CMK (cell line): ENCODE measurements around the gene TMEM132C.

Experiments used
- DNase-seq: peaks from one replicate; pipeline ENCODE4 v3.0.0-alpha.2; 2010; ENCODE audit warnings: low read depth

Gene TMEM132C

DNA sequence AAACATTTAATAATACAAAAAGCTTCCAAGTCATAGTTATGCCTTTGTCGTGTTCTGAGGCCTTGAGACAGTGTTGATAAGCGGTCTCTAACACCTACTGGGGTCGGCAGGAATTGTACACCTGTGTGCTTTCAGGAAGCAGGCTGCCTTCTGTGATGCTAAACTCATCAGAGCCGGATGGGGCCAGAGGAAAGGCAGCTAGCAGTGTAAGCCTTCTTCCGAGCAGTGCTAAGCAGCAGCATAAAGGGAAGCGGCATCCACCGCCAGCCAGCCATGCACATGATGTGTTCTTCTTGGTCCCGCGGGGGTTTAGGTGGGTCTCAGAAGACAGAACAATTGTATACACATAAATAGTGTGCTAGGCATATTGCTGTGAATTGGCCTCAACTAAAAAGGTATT is 397.5 kb downstream of the TMEM132C start:
- no peak for DNase-seq

DNA sequence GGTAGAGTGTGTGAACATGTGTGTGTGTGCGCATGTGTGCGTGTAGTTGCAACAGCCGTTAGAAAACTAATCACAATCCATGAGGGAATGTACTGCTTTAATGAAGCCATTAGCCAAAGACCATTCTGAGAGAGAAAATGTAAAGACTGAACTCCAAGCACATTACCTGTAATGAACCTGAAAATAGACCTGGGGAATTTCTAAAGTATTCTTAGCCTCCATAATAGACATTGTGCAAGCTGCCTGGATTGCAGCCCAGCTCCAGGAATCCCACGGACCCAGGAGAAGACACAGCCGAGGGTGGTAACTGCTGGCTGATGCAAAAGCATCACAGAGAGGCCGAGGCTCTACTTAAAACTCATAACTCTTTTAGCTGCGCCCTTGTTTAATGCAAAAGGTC is 400.2 kb downstream of the TMEM132C start:
- no peak for DNase-seq

DNA sequence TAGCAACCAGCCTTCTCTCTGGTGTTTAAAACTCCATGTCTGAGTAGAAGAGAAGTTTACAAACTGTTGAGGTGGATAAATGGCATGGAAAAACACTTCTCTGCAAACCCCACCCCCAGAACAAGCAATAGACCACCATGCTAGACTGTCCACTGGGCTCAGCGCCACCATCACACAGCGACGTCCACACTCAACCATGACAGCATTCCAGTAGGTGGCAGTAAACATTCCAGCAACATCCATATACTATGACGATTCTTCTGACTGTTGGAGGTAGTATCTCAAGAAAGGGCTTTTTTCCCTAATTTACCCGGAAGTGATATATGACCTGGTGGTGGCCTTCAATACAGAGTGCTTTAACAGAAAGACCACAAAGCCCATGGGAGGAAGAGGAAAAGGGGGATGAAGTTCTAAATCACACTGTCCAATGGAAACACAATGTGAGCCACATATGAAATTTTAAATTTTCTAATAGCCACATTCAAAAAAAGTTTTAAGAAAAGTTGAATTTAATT is 404.6 kb downstream of the TMEM132C start:
- DNase-seq = no peak

DNA sequence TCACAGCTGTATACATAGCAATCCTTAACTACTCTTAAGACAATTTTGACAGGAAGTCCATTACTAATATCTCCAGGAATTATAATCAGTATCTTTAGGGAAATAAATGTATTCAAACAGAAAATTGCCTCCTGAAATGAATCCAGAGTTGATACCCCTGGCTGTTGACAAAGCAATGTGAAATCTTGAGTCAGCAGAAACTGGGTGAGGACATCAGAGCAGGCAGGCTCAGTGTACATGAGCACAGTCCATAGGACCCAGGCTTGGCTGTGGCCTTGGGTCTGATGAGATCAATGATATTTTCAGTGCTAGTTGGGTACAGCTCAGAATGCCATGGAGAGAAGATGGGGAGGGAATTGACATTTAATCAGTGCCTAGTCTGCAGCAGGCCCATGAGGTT is 405.5 kb downstream of the TMEM132C start:
- DNase-seq = no peak

DNA sequence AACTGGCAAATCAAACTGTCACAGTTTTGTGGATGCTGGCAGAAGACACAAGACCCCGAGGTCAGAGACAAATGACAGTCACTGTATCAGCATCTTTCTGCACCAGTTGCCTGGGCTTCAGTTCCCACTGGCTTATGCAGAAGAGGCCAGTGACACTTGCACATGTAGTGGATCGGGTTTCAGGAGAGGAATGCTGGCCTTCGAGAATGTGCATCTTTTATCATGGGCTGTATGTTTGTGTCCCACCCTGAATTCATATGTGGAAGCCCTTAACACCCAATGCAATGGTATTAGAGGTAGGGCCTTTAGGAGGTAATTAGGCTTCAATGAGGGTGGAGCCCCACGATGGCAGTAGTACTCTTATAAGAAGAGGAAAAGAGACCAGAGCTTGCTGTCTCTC is 405.9 kb downstream of the TMEM132C start:
- DNase-seq = no peak

DNA sequence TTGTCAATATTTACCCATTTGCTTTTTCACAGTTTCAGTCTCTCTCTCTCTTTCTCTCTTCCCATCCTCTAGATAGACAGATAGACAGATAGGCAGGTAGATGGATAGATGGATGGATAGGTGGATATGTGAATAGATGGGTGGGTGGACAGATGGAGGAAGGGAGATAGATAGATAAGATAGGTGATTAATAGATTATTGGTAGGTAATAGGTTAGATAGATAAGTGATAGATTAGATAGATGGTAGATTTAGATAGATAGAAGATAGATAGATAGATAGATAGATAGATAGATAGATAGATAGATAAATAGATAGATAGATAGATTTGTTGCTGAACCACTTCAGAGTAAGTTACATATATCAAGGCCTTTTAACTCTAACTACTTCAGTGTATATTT is 408.6 kb downstream of the TMEM132C start:
- no peak for DNase-seq

DNA sequence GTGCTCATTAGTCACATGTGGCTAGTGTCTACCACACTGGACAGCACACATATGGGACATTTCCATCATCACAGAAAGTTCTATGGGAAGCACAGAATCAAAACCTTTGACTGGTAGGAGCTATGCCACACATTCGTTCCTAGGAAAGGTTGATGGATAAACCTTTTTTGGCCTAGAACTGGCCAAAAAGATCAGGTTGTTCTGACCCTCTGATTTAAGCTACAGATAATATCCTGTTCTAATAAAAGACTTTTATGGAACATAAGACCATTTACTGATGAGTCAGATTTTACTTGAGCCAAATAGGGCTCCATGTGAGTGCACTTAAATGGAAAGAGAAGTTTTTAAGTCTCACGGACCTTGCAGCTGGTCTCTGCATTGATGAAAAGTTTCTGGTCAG is 413.6 kb downstream of the TMEM132C start:
- no peak for DNase-seq

DNA sequence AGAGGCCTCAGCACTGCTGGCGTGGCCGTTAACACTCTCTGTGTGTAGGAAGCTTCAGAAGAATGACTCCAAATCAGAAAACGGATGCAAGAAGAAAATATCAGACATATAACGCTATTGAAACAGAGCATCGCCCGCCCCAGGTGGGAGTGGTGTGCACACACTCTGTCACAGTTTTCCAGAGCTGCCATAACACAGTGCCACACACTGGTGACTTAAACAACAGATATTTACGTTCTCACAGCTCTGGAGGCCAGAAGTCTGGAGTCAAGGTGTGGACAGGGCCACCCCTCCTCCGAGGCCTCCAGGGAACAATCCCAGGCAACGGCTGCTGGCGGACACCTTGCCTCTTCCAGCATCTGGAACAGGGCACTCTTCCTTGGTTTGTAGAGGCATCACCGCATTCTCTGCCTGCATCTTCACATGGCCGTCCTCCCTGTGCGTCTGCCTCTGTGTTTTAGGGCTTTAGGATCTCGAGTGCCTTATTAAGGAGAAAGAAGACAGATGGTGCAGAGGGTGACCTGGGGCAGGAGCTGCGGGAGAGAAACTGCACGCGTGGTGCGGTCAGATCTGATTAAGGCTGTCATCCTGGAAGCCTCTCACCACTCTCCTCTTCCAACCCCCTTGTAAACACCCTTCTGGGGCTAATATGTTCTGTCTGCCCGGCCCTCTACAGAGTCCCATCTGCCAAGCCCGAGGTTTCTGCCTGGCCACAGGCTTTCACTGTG is 415.7 kb downstream of the TMEM132C start:
- no peak for DNase-seq

DNA sequence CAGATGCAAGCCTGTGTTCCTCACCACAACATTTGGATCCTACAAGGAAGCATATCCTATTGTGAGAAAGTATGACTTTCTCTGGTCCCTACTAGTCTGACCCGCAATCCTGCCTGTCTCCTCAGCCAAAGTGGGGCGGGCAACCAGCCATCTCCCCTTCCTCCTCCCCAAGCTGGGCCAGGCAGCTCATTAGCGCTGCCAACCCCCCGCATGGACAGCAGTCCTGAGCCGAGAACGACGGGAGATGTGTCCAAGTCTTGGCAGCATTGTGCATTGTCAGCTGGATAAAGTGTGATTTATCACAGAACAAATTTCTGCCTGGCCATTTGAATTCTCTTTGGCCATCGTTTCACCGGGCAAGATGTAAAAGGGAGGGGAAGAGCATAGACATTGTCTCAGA is 417.4 kb downstream of the TMEM132C start:
- DNase-seq = no peak

DNA sequence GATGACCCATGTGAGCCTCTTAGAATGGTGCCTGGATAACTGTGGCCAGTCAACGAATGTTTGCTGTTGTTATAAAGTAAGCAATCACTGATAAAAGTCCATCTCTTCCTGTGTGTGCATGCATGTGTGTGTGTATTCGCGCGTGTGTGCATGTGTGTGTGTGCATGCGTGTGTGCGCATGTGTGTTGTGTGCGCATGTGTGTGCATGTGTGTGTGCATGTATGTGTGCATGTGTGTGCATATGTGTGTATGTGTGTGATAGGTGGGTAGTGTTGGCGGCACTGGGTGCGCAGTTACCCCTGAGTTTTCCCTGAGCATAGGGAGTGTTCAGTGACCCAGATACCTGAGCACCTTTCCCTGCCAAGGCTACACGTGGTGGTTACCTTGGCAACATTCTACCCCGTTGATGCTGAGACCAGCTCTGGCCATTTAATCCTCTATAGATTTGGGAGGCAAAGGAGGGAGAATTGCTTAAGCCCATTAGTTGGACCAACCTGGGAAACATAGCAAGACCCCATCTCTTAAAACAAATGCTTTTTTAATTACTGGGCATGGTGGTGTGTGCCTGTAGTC is 419.0 kb downstream of the TMEM132C start:
- DNase-seq = no peak

DNA sequence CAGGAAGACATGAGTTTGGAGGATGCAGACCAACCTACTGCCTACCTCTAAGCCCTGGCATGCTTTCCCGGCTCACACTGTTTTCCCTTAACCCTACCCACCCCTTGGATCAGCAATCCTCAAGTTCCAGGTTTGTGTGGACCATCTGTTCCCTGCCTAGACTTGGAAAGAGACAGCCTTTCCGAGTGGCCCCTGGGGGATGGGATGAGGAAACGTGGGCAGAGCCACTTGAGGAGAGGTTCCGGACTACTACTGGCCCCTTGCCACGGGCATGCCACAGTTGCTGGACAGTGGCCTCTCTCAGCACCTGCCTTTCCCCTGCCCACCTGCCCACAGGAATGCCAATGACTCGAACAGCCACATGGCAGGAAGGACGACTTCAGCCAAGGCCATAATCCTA is 420.9 kb downstream of the TMEM132C start:
- DNase-seq = no peak

DNA sequence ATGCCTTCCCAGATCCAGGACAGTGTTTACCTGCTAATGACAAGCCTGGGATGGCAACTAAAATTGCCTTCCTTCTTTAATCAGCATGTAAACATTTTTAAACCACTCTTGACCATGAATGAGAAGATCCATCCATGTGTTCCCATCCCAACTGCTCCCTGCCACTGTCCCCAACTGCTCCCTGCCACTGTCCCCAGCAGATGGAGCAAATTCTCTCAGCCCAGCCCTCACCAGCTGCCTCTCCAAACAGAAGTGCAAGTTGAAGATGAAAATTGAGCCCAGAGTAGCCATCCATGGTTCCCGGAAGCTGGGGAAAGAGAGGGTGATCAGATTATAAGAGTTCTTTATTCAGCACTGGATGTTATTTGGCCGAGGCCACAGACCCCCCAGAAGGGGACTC is 423.7 kb downstream of the TMEM132C start:
- no peak for DNase-seq

DNA sequence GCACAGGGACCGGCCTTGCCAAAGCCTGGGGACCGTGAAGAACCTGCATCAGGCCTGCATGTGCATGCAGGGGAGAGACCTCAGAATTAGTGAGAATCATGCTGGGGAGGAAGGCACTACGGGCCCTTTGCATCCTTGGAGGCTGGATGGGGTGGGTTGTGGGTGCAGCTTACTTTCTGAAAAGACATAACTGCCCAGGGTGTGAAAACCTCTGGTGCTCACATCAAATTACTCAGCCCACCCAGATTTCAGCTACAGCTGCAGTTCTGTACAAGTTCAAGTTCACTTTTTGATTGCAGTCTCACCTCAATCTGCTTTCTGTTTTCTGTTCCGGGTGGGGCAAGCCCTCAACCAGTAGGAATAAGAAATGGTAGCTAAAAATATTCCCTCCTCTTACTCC is 426.1 kb downstream of the TMEM132C start:
- no peak for DNase-seq

DNA sequence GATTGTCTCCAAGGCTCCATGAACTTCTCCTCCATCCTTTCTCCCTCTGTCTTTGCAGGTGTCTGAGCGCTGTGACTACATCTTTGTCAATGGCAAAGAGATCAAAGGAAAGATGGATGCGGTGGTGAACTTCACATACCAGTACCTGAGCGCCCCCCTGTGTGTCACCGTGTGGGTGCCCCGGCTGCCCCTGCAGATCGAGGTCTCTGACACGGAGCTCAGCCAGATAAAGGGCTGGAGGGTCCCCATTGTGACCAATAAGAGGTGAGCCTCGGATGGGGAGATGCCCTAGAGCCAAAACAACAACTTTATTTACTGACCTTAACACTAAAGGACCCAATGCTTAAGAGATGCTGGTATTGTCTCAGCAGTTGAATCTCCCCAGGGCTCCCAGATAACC is 426.8 kb downstream of the TMEM132C start:
- DNase-seq = no peak

DNA sequence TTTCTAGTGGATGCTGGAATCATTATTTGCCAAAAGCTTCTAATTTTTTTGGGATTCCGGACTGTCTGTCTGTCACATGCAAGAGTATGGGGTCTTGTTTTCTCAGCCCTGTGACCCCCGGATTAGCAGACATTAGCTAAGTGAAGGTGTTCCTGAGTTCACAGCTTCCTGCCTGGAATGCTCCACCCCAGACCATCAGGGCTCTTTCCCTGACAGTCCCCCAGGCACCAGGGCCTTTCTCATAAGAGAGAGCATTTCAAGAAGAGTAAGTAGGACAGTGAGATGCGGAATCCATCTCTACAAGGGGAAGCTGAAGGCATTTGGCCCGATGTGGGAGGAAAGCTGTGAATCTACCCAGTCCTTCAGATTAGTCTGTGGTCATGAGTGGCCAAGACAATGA is 427.5 kb downstream of the TMEM132C start:
- no peak for DNase-seq

DNA sequence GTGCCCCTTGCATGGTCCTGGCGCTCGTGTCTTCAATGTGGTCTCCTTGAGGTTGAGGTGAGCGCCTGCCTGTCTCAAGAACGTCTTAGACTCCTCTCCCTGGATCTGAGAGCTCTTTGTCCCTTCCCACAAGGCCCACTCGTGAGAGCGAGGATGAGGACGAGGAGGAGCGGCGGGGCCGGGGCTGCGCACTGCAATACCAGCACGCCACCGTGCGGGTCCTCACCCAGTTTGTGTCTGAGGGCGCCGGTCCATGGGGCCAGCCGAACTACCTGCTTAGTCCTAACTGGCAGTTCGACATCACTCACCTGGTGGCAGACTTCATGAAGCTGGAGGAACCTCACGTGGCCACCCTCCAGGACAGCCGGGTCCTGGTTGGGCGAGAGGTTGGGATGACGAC is 428.7 kb downstream of the TMEM132C start:
- no peak for DNase-seq

DNA sequence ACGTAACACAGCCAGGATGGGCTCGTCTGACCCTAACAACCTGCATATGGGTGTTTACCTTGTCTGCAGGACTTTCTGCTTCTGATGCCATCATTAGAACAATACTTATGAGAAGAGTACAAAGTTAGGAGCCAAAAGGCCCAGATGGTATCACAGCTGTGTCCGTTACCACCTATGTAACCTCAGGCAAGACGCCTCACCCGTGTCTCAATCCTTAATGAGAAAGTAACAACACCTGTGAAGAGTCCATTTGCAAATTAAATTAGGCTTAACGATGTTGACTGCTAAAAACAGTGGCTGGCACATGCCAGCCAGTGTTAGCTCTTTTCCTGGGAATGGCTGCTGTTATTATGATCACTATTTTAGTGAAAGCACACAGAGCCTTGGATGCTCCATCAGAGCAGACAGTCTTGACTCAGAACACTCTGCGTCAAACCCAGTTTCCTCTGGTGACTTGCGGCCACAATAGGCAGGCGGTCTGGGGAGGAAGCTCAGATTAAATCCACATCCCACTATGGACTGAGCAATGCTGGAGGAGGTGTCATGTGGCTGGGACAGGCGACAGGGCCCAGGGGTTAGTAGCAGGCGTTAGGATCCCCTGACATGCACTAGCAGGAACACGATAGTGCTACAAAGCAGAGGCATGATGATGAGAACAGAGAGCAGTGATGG is 431.5 kb downstream of the TMEM132C start:
- DNase-seq = no peak

DNA sequence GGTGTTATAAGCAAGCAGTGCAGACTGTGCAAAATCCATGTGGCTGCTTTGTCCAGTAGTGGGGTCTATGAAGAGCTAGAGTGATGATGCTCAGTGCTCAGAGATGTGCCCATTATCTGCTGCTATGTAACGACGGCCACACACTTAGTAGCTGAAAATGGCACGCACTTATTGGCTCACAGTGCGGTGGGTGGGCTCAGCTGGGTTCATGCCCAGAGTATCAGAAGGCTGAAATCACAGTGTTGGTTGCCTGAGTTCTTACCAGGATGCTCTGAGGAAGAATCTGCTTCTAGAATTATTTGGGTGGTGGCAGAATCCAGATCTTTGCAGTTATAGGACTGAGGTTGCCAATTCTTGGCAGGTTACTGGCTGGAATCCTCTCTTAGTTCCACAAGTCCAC is 432.1 kb downstream of the TMEM132C start:
- no peak for DNase-seq

DNA sequence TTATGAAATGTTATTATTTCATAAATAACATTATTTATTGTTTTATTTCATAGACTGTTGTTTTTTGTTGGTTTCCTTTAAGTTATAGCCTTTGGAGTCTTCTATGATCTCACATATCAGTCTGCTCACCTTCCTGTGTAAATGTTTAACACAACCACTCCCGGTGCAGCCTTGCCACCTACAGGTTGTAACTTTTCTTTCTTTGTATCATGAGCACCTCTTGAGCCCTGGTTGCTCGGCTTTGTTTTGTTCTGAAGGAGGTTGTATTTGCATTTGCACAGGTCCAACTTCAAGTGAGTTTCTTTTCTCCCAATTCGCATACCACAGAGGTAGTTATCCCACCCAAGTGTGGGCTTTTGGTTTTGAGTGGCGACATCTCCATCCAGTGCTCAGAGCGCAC is 435.4 kb downstream of the TMEM132C start:
- DNase-seq = no peak

DNA sequence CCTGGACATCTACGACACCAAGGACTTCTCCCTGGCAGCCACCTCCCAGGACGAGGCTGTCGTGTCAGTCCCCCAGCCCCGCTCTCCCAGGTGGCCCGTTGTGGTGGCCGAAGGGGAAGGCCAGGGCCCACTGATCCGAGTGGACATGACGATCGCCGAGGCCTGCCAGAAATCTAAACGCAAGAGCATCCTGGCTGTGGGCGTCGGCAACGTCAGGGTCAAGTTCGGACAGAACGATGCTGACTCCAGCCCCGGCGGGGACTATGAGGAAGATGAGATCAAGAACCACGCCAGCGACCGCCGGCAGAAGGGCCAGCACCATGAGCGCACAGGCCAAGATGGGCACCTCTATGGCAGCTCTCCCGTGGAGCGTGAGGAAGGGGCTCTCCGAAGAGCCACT is 438.2 kb downstream of the TMEM132C start:
- DNase-seq = no peak

DNA sequence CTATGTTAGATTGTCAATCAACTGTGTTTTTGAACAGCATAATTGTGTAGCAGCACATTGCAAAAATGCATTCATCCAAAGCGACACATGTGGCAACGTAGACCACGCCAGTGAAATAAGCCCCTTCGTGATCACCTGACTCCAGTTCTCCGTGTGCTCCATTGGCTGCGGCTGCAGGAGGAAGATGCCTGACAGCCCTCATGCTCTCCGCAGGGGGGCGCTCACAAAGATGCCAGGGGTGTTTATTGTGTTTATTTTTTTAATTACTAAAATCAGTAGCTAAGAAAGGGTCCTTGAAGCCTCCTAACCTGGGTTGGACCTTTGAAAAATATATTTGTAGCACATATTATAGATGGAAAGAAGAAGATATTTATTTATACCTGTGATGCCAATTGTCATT is 440.5 kb downstream of the TMEM132C start:
- no peak for DNase-seq

DNA sequence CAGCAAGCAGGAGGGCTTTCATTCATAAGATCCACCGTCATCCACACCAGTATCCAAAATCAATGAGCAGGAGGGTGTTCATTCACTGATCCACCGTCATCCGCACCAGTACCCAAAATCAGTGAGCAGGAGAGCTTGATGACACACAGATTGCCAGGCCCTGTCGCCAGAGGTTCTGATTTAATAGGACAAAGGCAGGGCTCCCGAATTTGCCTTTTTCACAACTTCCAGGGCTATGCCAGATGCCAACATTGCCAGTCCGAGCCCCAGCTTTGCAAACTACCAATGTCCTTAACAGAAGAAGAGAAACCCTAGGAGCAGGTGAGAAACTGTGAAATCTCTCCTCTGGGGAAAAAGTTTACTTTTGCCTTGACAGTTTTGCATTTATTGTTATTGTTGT is 441.8 kb downstream of the TMEM132C start:
- no peak for DNase-seq

DNA sequence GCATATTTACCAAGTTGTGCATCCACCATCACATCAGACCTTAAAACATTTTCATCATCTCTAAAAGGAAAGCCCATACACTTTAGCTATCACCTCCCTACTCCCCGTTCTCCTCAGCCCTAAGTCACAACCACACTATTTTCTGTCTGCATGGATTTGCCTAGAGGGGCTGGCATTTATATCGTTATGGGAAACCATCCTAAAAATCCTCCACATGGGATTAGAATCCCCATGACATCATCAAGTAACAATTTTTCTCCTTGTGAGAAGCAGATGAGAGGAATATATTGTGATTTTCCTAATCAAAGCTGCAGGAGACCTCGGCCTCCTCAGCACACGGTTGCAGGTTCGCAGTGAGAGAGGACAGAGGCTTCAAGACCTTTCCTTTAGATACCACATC is 442.7 kb downstream of the TMEM132C start:
- no peak for DNase-seq

DNA sequence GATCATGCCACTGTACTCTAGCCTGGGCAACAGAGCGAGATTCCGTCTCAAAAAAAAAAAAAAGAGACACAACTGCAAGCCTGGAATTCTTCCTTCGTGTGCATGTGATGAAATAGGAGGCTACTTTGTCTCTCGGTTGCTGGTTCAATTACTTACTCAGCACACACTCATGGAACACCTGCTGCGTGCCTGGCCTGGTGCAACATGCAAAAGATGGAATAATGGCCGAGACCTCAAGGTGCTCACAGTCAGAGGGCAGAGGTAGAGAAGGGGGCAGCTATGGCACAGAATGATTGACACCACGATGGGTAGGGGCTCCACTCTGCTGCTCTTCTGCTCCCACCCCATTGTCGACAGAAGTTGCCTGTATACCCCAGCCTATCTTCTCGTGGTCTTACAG is 444.5 kb downstream of the TMEM132C start:
- no peak for DNase-seq
